ENCODE measurements around the gene FFAR3.
"Not testable (repeated sequence)": the region's sequence is repeated elsewhere in the genome, so short reads cannot be mapped to it uniquely, and the experiment has no call there.

FFAR3 gene

DNA sequence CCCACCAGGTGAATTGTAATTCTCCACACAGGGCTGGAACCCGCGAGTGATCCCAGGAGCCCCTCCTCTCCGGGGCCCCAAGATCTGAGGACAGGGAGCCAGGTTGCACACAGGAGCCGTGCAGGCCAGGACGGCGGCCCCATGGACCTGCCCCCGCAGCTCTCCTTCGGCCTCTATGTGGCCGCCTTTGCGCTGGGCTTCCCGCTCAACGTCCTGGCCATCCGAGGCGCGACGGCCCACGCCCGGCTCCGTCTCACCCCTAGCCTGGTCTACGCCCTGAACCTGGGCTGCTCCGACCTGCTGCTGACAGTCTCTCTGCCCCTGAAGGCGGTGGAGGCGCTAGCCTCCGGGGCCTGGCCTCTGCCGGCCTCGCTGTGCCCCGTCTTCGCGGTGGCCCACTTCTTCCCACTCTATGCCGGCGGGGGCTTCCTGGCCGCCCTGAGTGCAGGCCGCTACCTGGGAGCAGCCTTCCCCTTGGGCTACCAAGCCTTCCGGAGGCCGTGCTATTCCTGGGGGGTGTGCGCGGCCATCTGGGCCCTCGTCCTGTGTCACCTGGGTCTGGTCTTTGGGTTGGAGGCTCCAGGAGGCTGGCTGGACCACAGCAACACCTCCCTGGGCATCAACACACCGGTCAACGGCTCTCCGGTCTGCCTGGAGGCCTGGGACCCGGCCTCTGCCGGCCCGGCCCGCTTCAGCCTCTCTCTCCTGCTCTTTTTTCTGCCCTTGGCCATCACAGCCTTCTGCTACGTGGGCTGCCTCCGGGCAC, 6.7 kb upstream of the FFAR3 start:
- no peak for DNase-seq

DNA sequence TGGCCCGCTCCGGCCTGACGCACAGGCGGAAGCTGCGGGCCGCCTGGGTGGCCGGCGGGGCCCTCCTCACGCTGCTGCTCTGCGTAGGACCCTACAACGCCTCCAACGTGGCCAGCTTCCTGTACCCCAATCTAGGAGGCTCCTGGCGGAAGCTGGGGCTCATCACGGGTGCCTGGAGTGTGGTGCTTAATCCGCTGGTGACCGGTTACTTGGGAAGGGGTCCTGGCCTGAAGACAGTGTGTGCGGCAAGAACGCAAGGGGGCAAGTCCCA, 6.1 kb upstream of the FFAR3 start:
- no peak for DNase-seq

- peak; percentile 0 for DNase-seq
Observed at GRCh38 chr19:35352448-35353304, 5.6 kb upstream of the FFAR3 start.

DNA sequence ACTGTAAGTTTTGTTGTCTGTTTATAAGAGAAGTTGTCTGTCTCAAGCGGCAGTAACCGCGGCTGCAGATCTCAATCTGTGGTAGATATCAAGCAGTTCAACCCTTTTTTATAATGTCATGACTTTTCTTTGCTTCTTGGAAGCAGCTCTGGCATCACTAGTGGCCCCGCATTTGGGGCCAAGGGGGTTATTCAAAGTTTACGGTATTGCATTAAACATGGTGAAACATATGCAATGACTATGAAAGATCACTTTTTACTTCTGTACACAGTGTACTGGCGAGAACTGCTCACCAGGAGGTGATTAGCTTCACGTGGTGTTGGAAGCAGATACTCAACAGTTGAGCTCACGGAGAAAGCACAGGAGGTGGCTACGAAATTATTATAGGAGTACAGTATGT, 4.6 kb upstream of the FFAR3 start:
- no peak for DNase-seq

GRCh38 chr19:35354898-35355297, 3.4 kb upstream of the FFAR3 start:
- DNase-seq: no peak

- DNase-seq: no peak
Observed at GRCh38 chr19:35355791-35356460, 2.3 kb upstream of the FFAR3 start.

GRCh38 chr19:35358834-35359233, 574 bp downstream of the FFAR3 start:
- not testable (repeated sequence) for DNase-seq

GRCh38 chr19:35359395-35359794, 1.1 kb downstream of the FFAR3 start:
- DNase-seq: not testable (repeated sequence)

DNA sequence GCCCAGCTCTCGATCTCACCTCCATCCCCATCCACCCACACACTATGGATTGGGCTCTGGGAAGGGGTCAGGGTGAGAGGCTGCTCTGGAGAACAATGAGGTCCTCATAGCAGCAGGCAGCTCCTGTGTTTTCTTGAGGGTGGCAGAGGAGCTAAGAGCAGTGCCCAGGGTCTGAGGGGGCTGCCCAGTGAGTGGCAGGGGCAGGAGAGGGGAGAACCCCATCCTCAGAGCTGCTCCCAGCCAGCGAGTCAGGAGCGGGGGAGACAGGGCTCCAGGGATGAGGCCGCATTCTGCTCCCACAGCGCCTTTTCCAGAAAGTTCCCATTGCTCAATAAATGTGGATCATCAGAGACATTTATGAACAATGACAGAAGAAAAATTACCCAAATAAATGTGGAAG, 1.8 kb downstream of the FFAR3 start:
- not testable (repeated sequence) for DNase-seq

GRCh38 chr19:35360880-35361420, 2.7 kb downstream of the FFAR3 start:
- DNase-seq: no peak

GRCh38 chr19:35362261-35363000, 4.2 kb downstream of the FFAR3 start:
- no peak for DNase-seq

DNA sequence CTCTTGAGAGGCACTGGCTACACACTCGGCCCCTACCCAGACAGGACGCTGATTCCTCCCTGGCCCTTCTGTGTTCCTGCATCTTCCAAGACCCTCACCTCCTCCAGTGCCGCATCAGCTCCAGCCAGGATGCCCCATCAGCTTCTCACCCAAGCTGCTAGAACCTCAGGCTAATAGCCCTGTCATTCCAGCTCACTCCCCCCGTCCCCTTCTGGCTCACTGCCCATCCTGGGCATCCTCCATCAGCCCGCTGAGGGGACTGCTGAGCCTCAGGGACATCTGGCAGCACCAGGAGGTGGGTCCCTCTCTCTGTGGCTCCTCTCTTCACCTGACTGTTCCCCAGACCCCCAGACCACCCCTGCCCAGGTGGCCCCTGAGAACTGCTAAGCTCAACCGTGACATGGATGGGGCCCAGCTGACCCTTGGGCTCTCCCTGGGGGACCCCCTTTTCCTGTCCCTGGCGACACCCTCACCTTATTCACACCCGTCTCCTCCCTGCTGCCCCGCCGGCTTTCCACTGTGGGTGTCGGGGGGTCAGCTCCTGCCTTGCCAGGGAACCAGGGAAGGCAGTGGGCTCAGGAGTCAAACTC, 4.8 kb downstream of the FFAR3 start:
- no peak for DNase-seq

DNA sequence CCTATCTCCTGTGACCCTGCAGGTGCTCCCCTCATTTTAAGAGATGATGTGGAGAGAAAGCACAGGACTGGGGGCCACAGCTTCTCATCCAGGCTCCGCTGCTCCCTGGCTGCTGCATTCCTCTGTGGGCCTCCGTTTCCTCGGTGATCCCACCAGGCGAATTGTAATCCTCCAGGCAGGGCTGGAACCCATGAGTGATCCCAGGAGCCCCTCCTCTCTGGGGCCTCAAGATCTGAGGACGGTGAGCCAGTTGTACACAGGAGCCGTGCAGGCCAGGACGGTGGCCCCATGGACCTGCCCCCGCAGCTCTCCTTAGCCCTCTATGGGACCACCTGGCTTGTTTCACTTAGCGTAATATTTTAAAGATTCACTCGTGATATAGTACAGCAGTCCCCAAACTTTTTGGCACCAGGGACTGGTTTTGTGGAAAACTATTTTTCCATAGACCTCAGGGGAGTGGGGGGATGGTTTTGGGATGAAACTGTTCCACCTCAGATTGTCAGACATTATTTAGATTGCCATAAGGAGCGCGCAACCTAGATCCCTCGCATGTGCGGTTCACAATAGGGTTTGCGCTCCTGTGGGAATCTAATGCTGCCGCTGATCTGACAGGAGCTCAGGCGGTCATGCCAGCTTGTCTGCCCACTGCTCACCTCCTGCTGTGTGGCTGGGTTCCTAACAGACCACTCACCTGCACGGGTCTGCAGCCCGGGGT, 5.6 kb downstream of the FFAR3 start:
- DNase-seq: no peak

DNA sequence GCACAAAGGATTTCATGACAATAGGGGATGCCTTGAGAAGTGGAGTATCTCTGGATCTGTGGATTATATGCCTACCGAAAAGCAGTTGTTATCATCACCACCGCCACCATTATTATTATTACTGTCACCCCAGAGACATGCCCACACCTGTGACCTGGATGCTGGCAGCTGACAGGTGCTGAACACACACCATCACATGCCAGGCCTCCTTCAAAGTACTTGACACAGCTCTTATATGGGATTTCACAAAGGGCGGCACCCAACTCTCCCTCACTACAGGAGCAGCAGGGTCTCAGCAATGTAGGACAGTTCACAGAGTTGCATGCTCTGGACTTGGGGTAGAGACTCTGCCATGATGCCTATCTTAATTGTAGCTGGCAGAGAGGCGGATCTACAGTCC, 7.0 kb downstream of the FFAR3 start:
- DNase-seq: no peak

DNA sequence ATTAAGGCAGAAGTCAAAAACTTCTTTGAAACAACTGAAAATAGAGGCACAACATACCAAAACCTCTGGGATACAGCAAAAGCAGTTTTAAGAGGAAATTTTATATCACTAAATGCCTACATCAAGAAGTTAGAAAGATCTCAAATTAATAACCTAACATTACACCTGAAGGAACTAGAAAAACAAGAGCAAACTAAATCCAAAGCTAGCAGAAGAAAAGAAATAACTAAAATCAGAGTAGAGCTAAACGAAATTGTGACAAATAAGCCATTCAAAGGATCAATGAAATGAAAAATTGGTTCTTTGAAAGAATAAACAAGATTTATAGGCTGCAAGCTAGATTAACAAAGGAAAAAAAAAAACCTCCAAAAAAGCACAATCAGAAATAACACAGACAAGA, 10.1 kb downstream of the FFAR3 start:
- DNase-seq: no peak

DNA sequence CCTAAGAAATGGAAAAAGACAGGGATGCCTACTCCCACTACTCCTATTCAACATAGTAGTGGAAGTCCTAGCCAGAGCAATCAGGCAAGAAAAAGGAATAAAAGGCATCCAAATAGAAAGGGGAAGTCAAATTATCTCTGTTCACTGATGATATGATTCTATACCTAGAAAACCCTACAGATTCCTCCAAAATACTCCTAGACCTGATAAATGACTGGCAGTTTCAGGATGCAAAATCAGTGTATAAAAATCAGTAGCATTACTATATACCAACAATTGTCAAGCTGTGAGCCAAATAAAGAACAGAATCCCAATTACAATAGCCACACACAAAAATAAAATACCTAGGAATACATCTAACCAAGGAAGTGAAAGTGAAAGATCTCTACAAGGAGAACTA, 11.3 kb downstream of the FFAR3 start:
- DNase-seq: no peak

- no peak for DNase-seq
Observed at GRCh38 chr19:35370722-35371121, 12.5 kb downstream of the FFAR3 start, which contains the start of gene GPR42. Gene GPR42 (plus strand): TSS chr19:35371068. CDS start chr19:35371360, 292 bp downstream.

- no peak for DNase-seq
Observed at GRCh38 chr19:35373492-35373891, 15.2 kb downstream of the FFAR3 start.

- not testable (repeated sequence) for DNase-seq
Observed at GRCh38 chr19:35374031-35374430, 15.8 kb downstream of the FFAR3 start.

DNA sequence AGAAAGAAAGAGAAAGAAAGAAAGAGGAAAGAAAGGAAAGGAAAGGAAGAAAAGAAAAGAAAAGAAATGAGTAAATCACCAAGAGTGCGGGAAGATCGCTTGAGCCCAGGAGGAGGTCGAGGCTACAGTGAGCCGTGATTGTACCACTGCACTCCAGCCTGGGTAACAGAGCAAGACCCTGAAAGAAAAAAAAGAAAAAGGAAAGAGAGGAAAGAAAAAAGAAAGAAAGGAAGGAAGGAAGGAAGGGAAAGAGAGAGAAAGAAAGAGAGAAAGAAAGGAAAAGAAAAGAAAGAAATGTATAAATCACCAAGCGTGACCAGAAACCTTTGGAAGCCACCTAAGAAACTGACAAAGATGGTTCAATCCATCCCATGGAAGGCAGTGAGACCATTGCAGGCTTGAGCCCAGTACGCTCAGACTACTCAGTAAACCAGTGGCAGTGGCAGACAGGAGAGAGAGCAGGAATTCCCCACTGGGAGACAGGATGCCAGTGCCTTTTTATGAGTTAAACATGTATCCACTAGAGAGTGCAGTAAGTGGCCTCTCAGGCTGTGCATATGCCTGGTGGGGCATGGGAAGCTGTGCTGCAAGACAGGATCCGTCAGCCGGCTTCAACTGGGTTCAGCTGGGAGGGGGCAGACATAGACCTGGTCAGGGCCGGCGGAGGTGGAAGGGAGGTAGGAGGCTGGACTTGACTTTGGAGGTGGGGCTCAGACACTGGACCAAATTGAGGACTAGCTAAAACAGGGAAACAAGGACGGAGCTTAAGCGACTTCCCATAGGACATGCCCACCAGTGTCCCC, 17.4 kb downstream of the FFAR3 start:
- no peak for DNase-seq

- DNase-seq: no peak
Observed at GRCh38 chr19:35377656-35378055, 19.4 kb downstream of the FFAR3 start.

All from NCI-H1417 treated with DMSO at 0.1 percent for 48 hours (cell line).